SK-N-SH (cell line): ENCODE data around the gene CHD1L. TPM values are rescaled to one million over a fixed set of nuclear protein-coding genes. Genes with fewer than 3 reads are reported as not detected.

Experiments used
- CTCF ChIA-PET: fragments of 300-600, 350-600 bp; formaldehyde crosslinking; extraction: SDS; loops from one replicate; lab custom pipeline; 2021; lab: Yijun Ruan, JAX
- POLR2A ChIA-PET: fragments of 350-600 bp; sonication (Branson Sonifier 250); formaldehyde crosslinking; extraction: SDS; loops from one replicate; lab custom pipeline; 2020; ENCODE audit warnings: antibody characterized with exemption, inconsistent platforms; lab: Yijun Ruan, JAX
- DNase-seq: peaks from one replicate; pipeline ENCODE4 v3.0.0; 2012
- H2AFZ ChIP-seq: fragments of 200-600 bp; sonication (generic); 2 replicates; pipeline ENCODE4 v1.8.1; 2016; ENCODE audit warnings: antibody characterized with exemption, mild to moderate bottlenecking, low read depth
- H3F3A ChIP-seq: fragments of 200-600 bp; sonication (generic); replicated peaks from 2 replicates; pipeline ENCODE3; 2016; ENCODE audit warnings: antibody characterized with exemption, mild to moderate bottlenecking; ENCODE audit not compliant: insufficient read depth
- H3K27ac ChIP-seq, 2 experiments: fragments of 200-500 bp in 1 of 2; fragments of 200-600 bp in 1 of 2; sonication (Bioruptor generic) in 1 of 2; sonication (generic), shearing (Covaris generic) in 1 of 2; 2 replicates each; pipeline versions ENCODE4 v1.5.1 to v1.6.1; 2014 to 2016; ENCODE audit warnings: low read depth in 2 of 2, inconsistent platforms in 1 of 2, low read length in 1 of 2, mild to moderate bottlenecking in 1 of 2, mixed read lengths in 1 of 2
- H3K27me3 ChIP-seq: fragments of 200-600 bp; sonication (generic), shearing (Covaris generic); 2 replicates; pipeline ENCODE4 v1.6.1; 2016; ENCODE audit warnings: mixed run types; ENCODE audit not compliant: insufficient read depth
- H3K36me3 ChIP-seq, 2 experiments: fragments of 200-500 bp in 1 of 2; fragments of 200-600 bp in 1 of 2; sonication (Bioruptor generic) in 1 of 2; sonication (generic) in 1 of 2; replicated peaks in 1 of 2; 2 replicates each; pipeline versions ENCODE3 to v1.5.1; 2014 to 2016; ENCODE audit warnings: low read length in 1 of 2, mild to moderate bottlenecking in 1 of 2; ENCODE audit not compliant: insufficient read depth in 2 of 2, control insufficient read depth in 1 of 2
- H3K4me1 ChIP-seq, 2 experiments: fragments of 200-500 bp in 1 of 2; fragments of 200-600 bp in 1 of 2; sonication (Bioruptor generic) in 1 of 2; sonication (generic), shearing (Covaris generic) in 1 of 2; 2 replicates each; pipeline versions ENCODE4 v1.5.1 to v1.6.1; 2014 to 2016; ENCODE audit warnings: low read depth in 1 of 2, low read length in 1 of 2, mixed run types in 1 of 2; ENCODE audit not compliant: insufficient read depth in 2 of 2, control insufficient read depth in 1 of 2
- H3K4me2 ChIP-seq: fragments of 200-600 bp; sonication (generic), shearing (Covaris generic); 2 replicates; pipeline ENCODE4 v1.6.1; 2017; ENCODE audit warnings: mixed run types
- H3K4me3 ChIP-seq, 2 experiments: fragments of 200-500 bp in 1 of 2; fragments of 200-600 bp in 1 of 2; sonication (Bioruptor generic) in 1 of 2; sonication (generic), shearing (Covaris generic) in 1 of 2; 2 replicates each; pipeline versions ENCODE4 v1.5.1 to v1.8.1; 2014 to 2016; ENCODE audit warnings: low read depth in 2 of 2, inconsistent platforms in 1 of 2, low read length in 1 of 2, mild to moderate bottlenecking in 1 of 2, mixed read lengths in 1 of 2, moderate library complexity in 1 of 2
- H3K79me2 ChIP-seq: fragments of 200-600 bp; sonication (generic); 2 replicates; pipeline ENCODE4 v1.8.1; 2017; ENCODE audit warnings: mild to moderate bottlenecking; ENCODE audit not compliant: insufficient read depth
- H3K9ac ChIP-seq: fragments of 200-600 bp; sonication (generic); 2 replicates; pipeline ENCODE4 v1.6.1; 2017; ENCODE audit warnings: mixed run types
- H3K9me2 ChIP-seq: fragments of 200-600 bp; sonication (generic); 2 replicates; pipeline ENCODE4 v1.6.1; 2017; ENCODE audit warnings: mixed run types
- H3K9me3 ChIP-seq: fragments of 200-600 bp; sonication (generic); 2 replicates; pipeline ENCODE4 v1.6.1; 2017; ENCODE audit warnings: mixed run types, mild to moderate bottlenecking, moderate library complexity
- H4K20me1 ChIP-seq: fragments of 200-600 bp; sonication (generic); 2 replicates; pipeline ENCODE4 v1.6.1; 2017; ENCODE audit warnings: mild to moderate bottlenecking, mixed run types; ENCODE audit not compliant: insufficient read depth
- CHD2 ChIP-seq: fragments of 150-350 bp; IDR thresholded peaks from 2 replicates; pipeline ENCODE4 v1.6.1; 2018; ENCODE audit warnings: low read length; ENCODE audit not compliant: partially characterized antibody
- ELF1 ChIP-seq: IDR thresholded peaks from 2 replicates; pipeline ENCODE4 v1.4.0; 2012
- EP300 ChIP-seq, 2 experiments: IDR thresholded peaks; 2 replicates each; pipeline versions ENCODE4 v1.4.0 to v1.6.1; 2012; ENCODE audit warnings: borderline replicate concordance in 1 of 2, low read depth in 1 of 2, low read length in 1 of 2
- EZH2phosphoT487 ChIP-seq: fragments of 200-600 bp; sonication (generic); IDR thresholded peaks from 2 replicates; pipeline ENCODE4 v1.6.1; 2017; ENCODE audit warnings: low read depth, mixed run types, mild to moderate bottlenecking, antibody characterized with exemption, moderate library complexity, borderline replicate concordance
- FOSL2 ChIP-seq: IDR thresholded peaks from 2 replicates; pipeline ENCODE4 v1.4.0; 2012; ENCODE audit warnings: low read depth, mild to moderate bottlenecking, moderate library complexity, borderline replicate concordance
- FOXM1 ChIP-seq: IDR thresholded peaks from 2 replicates; pipeline ENCODE4 v1.4.0; 2012; ENCODE audit warnings: low read depth, mild to moderate bottlenecking
- JUND ChIP-seq: IDR thresholded peaks from 2 replicates; pipeline ENCODE4 v1.4.0; 2012
- MEF2A ChIP-seq: IDR thresholded peaks from 2 replicates; pipeline ENCODE4 v1.4.0; 2012; ENCODE audit warnings: low read depth, borderline replicate concordance
- MXI1 ChIP-seq: IDR thresholded peaks from 2 replicates; pipeline ENCODE4 v1.6.1; 2012; ENCODE audit warnings: mild to moderate bottlenecking, low read depth, low read length, improper control_type of control experiment
- NFIC ChIP-seq: IDR thresholded peaks from 2 replicates; pipeline ENCODE4 v1.4.0; 2012; ENCODE audit warnings: borderline replicate concordance
- NRF1 ChIP-seq: IDR thresholded peaks from 2 replicates; pipeline ENCODE4 v1.6.1; 2012; ENCODE audit warnings: low read depth, mild to moderate bottlenecking, low read length
- RCOR1 ChIP-seq: fragments of 150-350 bp; IDR thresholded peaks from 2 replicates; pipeline ENCODE4 v1.6.1; 2017; ENCODE audit warnings: antibody characterized with exemption, low read length
- RFX5 ChIP-seq: IDR thresholded peaks from 2 replicates; pipeline ENCODE4 v1.6.1; 2012; ENCODE audit warnings: mild to moderate bottlenecking, improper control_type of control experiment, low read length
- RXRA ChIP-seq: IDR thresholded peaks from 2 replicates; pipeline ENCODE4 v1.4.0; 2012; ENCODE audit warnings: low read depth, mild to moderate bottlenecking, borderline replicate concordance
- SMC3 ChIP-seq: IDR thresholded peaks from 2 replicates; pipeline ENCODE4 v1.6.1; 2012; ENCODE audit warnings: low read depth, low read length, improper control_type of control experiment
- TEAD4 ChIP-seq: IDR thresholded peaks from 2 replicates; pipeline ENCODE4 v1.4.0; 2012; ENCODE audit warnings: mild to moderate bottlenecking, borderline replicate concordance; ENCODE audit not compliant: insufficient read depth
- WGBS: methylation state at CpG from one replicate; pipeline ENCODE4 v1.1.6; 2017; ENCODE audit warnings: low lambda C conversion rate; 5-methylcytosine and 5-hydroxymethylcytosine counted together
- polyA plus RNA-seq, 3 experiments: library from polyadenylated mRNA; depleted of rRNA; stranded (reverse); fragments of >200 nt; gene quantifications; 2 replicates each; pipeline ENCODE4 v1.2.3, GENCODE V29; 2012
- TF ChIP-seq, protein P1 (sequence below): fragments of 150-350 bp; IDR thresholded peaks from 2 replicates; pipeline ENCODE4 v1.6.1; 2016; ENCODE audit warnings: mild to moderate bottlenecking, low read depth, low read length
- TF ChIP-seq, protein P2 (sequence below): IDR thresholded peaks from 2 replicates; pipeline ENCODE4; 2012
- TF ChIP-seq, protein P3 (sequence below): fragments of 150-350 bp; IDR thresholded peaks from 2 replicates; pipeline ENCODE4 v1.6.1; 2017; ENCODE audit warnings: antibody characterized with exemption, low read length, low read depth, borderline replicate concordance
- TF ChIP-seq, protein P4 (sequence below): IDR thresholded peaks from 2 replicates; pipeline ENCODE4 v1.4.0; 2012; ENCODE audit warnings: low read depth

CHD1L gene
- polyA plus RNA-seq, 1 of the 3 experiments (the other 2 are of a cell fraction), result 24.7 TPM

DNA sequence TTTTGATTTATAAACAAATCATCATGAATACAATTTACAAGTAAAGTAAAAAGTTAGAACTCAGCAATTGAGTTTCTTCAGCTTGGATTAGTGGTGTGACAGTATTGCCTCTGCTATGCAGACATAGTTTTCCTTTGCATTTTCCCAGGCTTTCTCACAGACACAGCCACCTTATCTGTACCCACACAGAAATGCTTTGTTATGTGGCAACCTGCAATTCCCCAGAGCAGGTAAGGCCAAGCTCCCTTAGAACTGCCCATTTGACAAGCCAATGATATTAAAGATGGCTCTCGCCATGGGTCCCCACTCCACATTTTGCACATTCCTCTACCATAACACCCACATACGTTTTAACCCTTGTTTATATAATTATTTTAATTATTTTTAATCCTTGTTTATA is 31.5 kb upstream of the CHD1L start:
- POLR2A ChIA-PET, result no interaction called here
- DNase-seq, result no peak
- H3K27me3 ChIP-seq, result no peaks in the 10 kb centered on the region
- H3K9ac ChIP-seq, result no peak overlapping the region
- H3F3A ChIP-seq, result no peaks in the 10 kb centered on the region
- no peak overlapping the region for H3K4me2 ChIP-seq
- H2AFZ ChIP-seq, result no peak overlapping the region
- H3K4me3 ChIP-seq, result no peak overlapping the region
- H3K9me3 ChIP-seq, result no peaks in the 10 kb centered on the region
- no peaks in the 10 kb centered on the region for H3K36me3 ChIP-seq
- 55% methylated on average over 2 of the region's 2 CpGs for WGBS
- no peaks in the 10 kb centered on the region for H3K9me2 ChIP-seq
- H4K20me1 ChIP-seq, result no peaks in the 10 kb centered on the region
- CTCF ChIA-PET, result no interaction called here
- no peaks in the 10 kb centered on the region for H3K79me2 ChIP-seq
- no peak overlapping the region for H3K27ac ChIP-seq
- no peaks in the 10 kb centered on the region; a peak in 1 of 4 replicates for H3K4me1 ChIP-seq
- TF ChIP-seq FOSL2, result no peak
- no peak for TF ChIP-seq CHD2

DNA sequence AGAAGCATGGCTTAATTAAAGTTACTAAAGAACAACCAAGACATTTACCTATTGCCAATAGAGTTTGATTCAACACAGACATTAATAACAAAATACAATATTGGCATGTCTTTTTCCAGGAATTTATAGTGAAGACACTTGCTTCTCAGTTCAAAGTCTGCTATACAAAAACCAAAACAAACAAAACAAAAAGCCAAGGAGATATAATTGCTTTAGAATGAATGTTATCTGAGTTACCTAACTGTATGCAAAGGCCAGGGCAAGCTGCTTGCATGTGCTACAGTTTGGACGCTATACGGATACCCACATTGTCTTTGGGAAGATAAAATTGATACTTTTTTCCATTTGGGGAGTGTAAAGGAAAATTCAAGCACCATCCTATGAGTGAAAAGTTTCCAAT is 30.9 kb upstream of the CHD1L start:
- CTCF ChIA-PET, result no interaction called here
- no peak for DNase-seq
- POLR2A ChIA-PET, result no interaction called here
- Histone ChIP-seq H3K4me1 (no peaks in the 10 kb centered on the region; a peak in 1 of 4 replicates), H4K20me1 (no peaks in the 10 kb centered on the region), H3K9me3 (no peaks in the 10 kb centered on the region), H3K9ac (no peak overlapping the region), H3F3A (no peaks in the 10 kb centered on the region), H2AFZ (no peak overlapping the region), H3K4me2 (no peak overlapping the region), H3K79me2 (no peaks in the 10 kb centered on the region), H3K27me3 (no peaks in the 10 kb centered on the region), H3K27ac (no peak overlapping the region), H3K36me3 (no peaks in the 10 kb centered on the region), H3K9me2 (no peaks in the 10 kb centered on the region), H3K4me3 (no peak overlapping the region)
- TF ChIP-seq MEF2A, result no peak
- TF ChIP-seq SMC3, result no peak
- TF ChIP-seq, protein P1, sequence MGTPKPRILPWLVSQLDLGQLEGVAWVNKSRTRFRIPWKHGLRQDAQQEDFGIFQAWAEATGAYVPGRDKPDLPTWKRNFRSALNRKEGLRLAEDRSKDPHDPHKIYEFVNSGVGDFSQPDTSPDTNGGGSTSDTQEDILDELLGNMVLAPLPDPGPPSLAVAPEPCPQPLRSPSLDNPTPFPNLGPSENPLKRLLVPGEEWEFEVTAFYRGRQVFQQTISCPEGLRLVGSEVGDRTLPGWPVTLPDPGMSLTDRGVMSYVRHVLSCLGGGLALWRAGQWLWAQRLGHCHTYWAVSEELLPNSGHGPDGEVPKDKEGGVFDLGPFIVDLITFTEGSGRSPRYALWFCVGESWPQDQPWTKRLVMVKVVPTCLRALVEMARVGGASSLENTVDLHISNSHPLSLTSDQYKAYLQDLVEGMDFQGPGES, result no peak
- TF ChIP-seq, protein P2, sequence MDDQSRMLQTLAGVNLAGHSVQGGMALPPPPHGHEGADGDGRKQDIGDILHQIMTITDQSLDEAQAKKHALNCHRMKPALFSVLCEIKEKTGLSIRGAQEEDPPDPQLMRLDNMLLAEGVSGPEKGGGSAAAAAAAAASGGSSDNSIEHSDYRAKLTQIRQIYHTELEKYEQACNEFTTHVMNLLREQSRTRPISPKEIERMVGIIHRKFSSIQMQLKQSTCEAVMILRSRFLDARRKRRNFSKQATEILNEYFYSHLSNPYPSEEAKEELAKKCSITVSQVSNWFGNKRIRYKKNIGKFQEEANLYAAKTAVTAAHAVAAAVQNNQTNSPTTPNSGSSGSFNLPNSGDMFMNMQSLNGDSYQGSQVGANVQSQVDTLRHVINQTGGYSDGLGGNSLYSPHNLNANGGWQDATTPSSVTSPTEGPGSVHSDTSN, result no peak
- no peak for TF ChIP-seq EZH2phosphoT487
- TF ChIP-seq RFX5, result no peak
- TF ChIP-seq EP300 (IDR thresholded peaks at IDR 0.05; ENCODE audit: borderline replicate concordance in 1 of 2, low read depth in 1 of 2, low read length in 1 of 2), result no peak
- TF ChIP-seq, protein P3, sequence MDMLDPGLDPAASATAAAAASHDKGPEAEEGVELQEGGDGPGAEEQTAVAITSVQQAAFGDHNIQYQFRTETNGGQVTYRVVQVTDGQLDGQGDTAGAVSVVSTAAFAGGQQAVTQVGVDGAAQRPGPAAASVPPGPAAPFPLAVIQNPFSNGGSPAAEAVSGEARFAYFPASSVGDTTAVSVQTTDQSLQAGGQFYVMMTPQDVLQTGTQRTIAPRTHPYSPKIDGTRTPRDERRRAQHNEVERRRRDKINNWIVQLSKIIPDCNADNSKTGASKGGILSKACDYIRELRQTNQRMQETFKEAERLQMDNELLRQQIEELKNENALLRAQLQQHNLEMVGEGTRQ, result no peak
- TF ChIP-seq TEAD4, result no peak
- no peak for TF ChIP-seq NRF1
- TF ChIP-seq NFIC, result no peak
- TF ChIP-seq MXI1, result no peak
- TF ChIP-seq CHD2, result no peak
- TF ChIP-seq RCOR1, result no peak
- TF ChIP-seq RXRA, result no peak
- TF ChIP-seq ELF1, result no peak
- TF ChIP-seq FOXM1, result no peak
- TF ChIP-seq, protein P4, sequence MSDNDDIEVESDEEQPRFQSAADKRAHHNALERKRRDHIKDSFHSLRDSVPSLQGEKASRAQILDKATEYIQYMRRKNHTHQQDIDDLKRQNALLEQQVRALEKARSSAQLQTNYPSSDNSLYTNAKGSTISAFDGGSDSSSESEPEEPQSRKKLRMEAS, result no peak
- no peak for TF ChIP-seq JUND
- 93% methylated on average over 2 of the region's 2 CpGs for WGBS
